Thoracic aorta (tissue), 2 donors: Measurements from ENCODE around the gene HPF1. TPM values are rescaled to one million over a fixed set of nuclear protein-coding genes. Genes with fewer than 3 reads are reported as not detected.

Source experiments
- ATAC-seq: fragments of 150-250 bp; one replicate; pipeline ENCODE4 v1.8.0; 2017; ENCODE audit warnings: low read depth; ENCODE audit not compliant: insufficient number of reproducible peaks, low FRiP score
- DNase-seq: peaks from one replicate; pipeline ENCODE4 v3.0.0-alpha.2; 2020; ENCODE audit warnings: low spot score
- H3K27ac ChIP-seq, 2 donors: fragments of 200-600 bp; sonication (generic); 1 replicate in 1 of 2; 2 replicates in 1 of 2; pipeline ENCODE4 v1.5.1; 2016; ENCODE audit warnings: mild to moderate bottlenecking in 2 of 2, moderate library complexity in 2 of 2
- H3K27me3 ChIP-seq: fragments of 200-600 bp; sonication (generic); replicated peaks from 2 replicates; pipeline ENCODE4 v1.6.0; 2016; ENCODE audit warnings: mild to moderate bottlenecking; ENCODE audit not compliant: insufficient read depth
- H3K36me3 ChIP-seq: fragments of 200-600 bp; sonication (generic); one replicate; pipeline ENCODE4 v1.5.1; 2016
- H3K4me1 ChIP-seq, 2 donors: fragments of 200-600 bp; sonication (generic); 1 replicate in 1 of 2; 2 replicates in 1 of 2; pipeline versions ENCODE4 v1.5.1 to v1.6.0; 2016; ENCODE audit warnings: low read depth in 2 of 2, mild to moderate bottlenecking in 1 of 2; ENCODE audit not compliant: control insufficient read depth in 1 of 2
- H3K4me3 ChIP-seq: fragments of 200-600 bp; sonication (generic); 2 replicates; pipeline ENCODE4 v1.5.1; 2016; ENCODE audit warnings: mild to moderate bottlenecking
- H3K9me3 ChIP-seq: fragments of 200-600 bp; sonication (generic); 2 replicates; pipeline ENCODE4 v1.5.1; 2016
- CTCF ChIP-seq: fragments of 200-600 bp; sonication (generic); IDR thresholded peaks from one replicate; pipeline ENCODE4 v1.5.1; 2019; ENCODE audit warnings: antibody characterized with exemption
- total RNA-seq, 2 donors: library from RNA; depleted of rRNA; stranded (reverse); fragments of >200 nt; gene quantifications; one replicate each; pipeline versions ENCODE4 v1.1.0 to v1.2.3, GENCODE V29; 2016

Gene HPF1
- total RNA-seq, 2 donors from 2014 or later: 18.7 to 50.7 TPM

GRCh38 chr4:169716677-169717076, 41.1 kb downstream of the HPF1 start:
- H3K27ac ChIP-seq: no peak overlapping the region
- DNase-seq (no peak), ATAC-seq (no peak)
- H3K9me3 ChIP-seq: no peaks in the 10 kb centered on the region
- no peak overlapping the region for H3K4me3 ChIP-seq
- no peak for TF ChIP-seq CTCF
- H3K36me3 ChIP-seq: peaks cover 8% of the 10 kb centered on the region
- H3K4me1 ChIP-seq: no peaks in the 10 kb centered on the region
- no peaks in the 10 kb centered on the region for H3K27me3 ChIP-seq

- Histone ChIP-seq H3K27me3 (no peaks in the 10 kb centered on the region), H3K36me3 (peaks cover 8% of the 10 kb centered on the region), H3K9me3 (no peaks in the 10 kb centered on the region), H3K4me3 (no peak overlapping the region), H3K4me1 (no peaks in the 10 kb centered on the region), H3K27ac (no peak overlapping the region)
- ATAC-seq (no peak), DNase-seq (no peak)
- TF ChIP-seq CTCF: no peak
Measured at GRCh38 chr4:169715826-169716225, 41.9 kb downstream of the HPF1 start.

GRCh38 chr4:169707958-169708643, 49.6 kb downstream of the HPF1 start:
- no peak for TF ChIP-seq CTCF
- no peaks in the 10 kb centered on the region for H3K27me3 ChIP-seq
- ATAC-seq (no peak), DNase-seq (no peak)
- H3K27ac ChIP-seq: peak overlapping the region; percentile 67 to 76
- H3K4me3 ChIP-seq: no peak overlapping the region
- H3K36me3 ChIP-seq: peaks cover 8% of the 10 kb centered on the region
- no peaks in the 10 kb centered on the region for H3K9me3 ChIP-seq
- H3K4me1 ChIP-seq: peaks cover 0 to 10% of the 10 kb centered on the region in 2 donors

- DNase-seq (no peak), ATAC-seq (no peak)
- Histone ChIP-seq H3K36me3 (peaks cover 9% of the 10 kb centered on the region), H3K4me1 (no peaks in the 10 kb centered on the region), H3K27ac (no peak overlapping the region), H3K9me3 (no peaks in the 10 kb centered on the region), H3K27me3 (no peaks in the 10 kb centered on the region), H3K4me3 (no peak overlapping the region)
- TF ChIP-seq CTCF: no peak
Measured at GRCh38 chr4:169698331-169698730, 59.4 kb downstream of the HPF1 start.

GRCh38 chr4:169690787-169691186, 67.0 kb downstream of the HPF1 start:
- H3K27me3 ChIP-seq: no peaks in the 10 kb centered on the region
- DNase-seq (no peak), ATAC-seq (no peak)
- H3K36me3 ChIP-seq: no peaks in the 10 kb centered on the region
- no peak for TF ChIP-seq CTCF
- no peak overlapping the region for H3K4me3 ChIP-seq
- no peak overlapping the region for H3K27ac ChIP-seq
- H3K4me1 ChIP-seq: no peaks in the 10 kb centered on the region
- no peaks in the 10 kb centered on the region for H3K9me3 ChIP-seq
